Aorta (tissue), 5 donors: ENCODE measurements around the gene IGF1R. TPM values are rescaled to one million over a fixed set of nuclear protein-coding genes. Genes with fewer than 3 reads are reported as not detected.

Experiments
- ATAC-seq: fragments of 200-7000 bp; cut with Tn5 transposase; one replicate; pipeline ENCODE4 v1.9.1; 2022; ENCODE audit warnings: moderate library complexity; ENCODE audit not compliant: low FRiP score
- DNase-seq, 2 donors: peaks; one replicate each; pipeline ENCODE4 v3.0.0-alpha.2; 2020
- H3K27ac ChIP-seq, 2 donors: one replicate each; pipeline ENCODE4 v1.5.1; 2013; ENCODE audit warnings: low read length in 2 of 2, mild to moderate bottlenecking in 2 of 2, moderate library complexity in 2 of 2, control low read depth in 1 of 2, inconsistent platforms in 1 of 2, low read depth in 1 of 2
- H3K27me3 ChIP-seq, 2 donors: one replicate each; pipeline ENCODE4 v1.6.1; 2013; ENCODE audit warnings: control low read depth in 1 of 2, low read length in 1 of 2, mild to moderate bottlenecking in 1 of 2, moderate library complexity in 1 of 2; ENCODE audit not compliant: insufficient read depth in 2 of 2, control insufficient read depth in 1 of 2
- H3K36me3 ChIP-seq, 2 donors: one replicate each; pipeline ENCODE4 v1.6.1; 2013; ENCODE audit warnings: control low read depth in 1 of 2, low read length in 1 of 2, mild to moderate bottlenecking in 1 of 2; ENCODE audit not compliant: insufficient read depth in 2 of 2, control insufficient read depth in 1 of 2
- H3K4me1 ChIP-seq, 2 donors: one replicate each; pipeline ENCODE4 v1.6.1; 2013; ENCODE audit warnings: low read length in 2 of 2, control low read depth in 1 of 2, mild to moderate bottlenecking in 1 of 2, moderate library complexity in 1 of 2; ENCODE audit not compliant: insufficient read depth in 2 of 2, control insufficient read depth in 1 of 2
- H3K4me3 ChIP-seq, 2 donors: one replicate each; pipeline ENCODE4 v1.5.1; 2013; ENCODE audit warnings: low read length in 2 of 2, control low read depth in 1 of 2, mild to moderate bottlenecking in 1 of 2
- H3K9me3 ChIP-seq: one replicate; pipeline ENCODE4 v1.6.1; 2013; ENCODE audit warnings: mild to moderate bottlenecking, low read length; ENCODE audit not compliant: control insufficient read depth
- WGBS, 2 donors: extraction: QIAGEN DNeasy Blood & Tissue Kit; methylation state at CpG; one replicate each; pipeline ENCODE4 v1.1.7; 2013; 5-methylcytosine and 5-hydroxymethylcytosine counted together
- intact Hi-C, 2 donors: fragments of 100-400 bp; cut with DNase I; formaldehyde crosslinking; loops; one replicate each; pipeline versions ENCODE4 v1.14.2 to v1.15.0; 2022
- polyA plus RNA-seq, 2 donors: library from polyadenylated mRNA; stranded (reverse); fragments of 200-250 nt; gene quantifications; one replicate each; pipeline ENCODE4 v1.2.3, GENCODE V29; 2013
- total RNA-seq, 2 donors: library from RNA; stranded (reverse); fragmentation: NEBNext Ultra II Directional; extraction: Animal tissue kit (Norgen Biotek cat#: 25700); gene quantifications; one replicate each; pipeline ENCODE4 v1.2.1, GENCODE V29; 2021
- donor health status: healthy with polysubstance abuse.
- donor health status: Bipolar disorder and iron deficiency.
- donor health status: DM: no; HTN: no; CAD: no.
- donor health status: DM: no; HTN: no; CAD: no.
- donor health status: DM: yes; HTN: yes; CAD: no.

The IGF1R gene
- total and polyA plus RNA-seq, 4 donors: 7.5 to 137 (median 50.7) TPM

DNA sequence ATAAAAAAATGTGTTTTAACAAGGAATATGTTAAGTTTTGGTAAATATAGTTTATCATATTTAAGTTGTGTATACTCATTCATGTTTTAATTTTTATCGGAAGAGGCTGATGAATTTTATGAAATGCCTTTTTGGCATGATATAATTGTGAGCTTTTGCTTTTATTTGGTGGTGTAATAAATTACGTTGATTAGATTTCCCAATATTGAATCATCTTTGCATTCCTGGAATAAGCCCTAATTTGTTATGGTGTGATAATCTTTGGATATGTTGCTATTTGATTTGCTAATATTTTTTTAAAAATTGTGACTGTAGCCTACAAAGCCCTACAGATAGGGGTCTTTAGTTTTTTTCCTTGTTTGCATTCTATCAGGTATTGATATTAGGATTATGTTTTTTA is 107.4 kb downstream of the IGF1R start:
- no peak for ATAC-seq
- Histone ChIP-seq H3K27me3 (no peaks in the 10 kb centered on the region), H3K4me1 (peaks cover 4 to 6% of the 10 kb centered on the region in 2 donors), H3K36me3 (no peaks in the 10 kb centered on the region), H3K9me3 (no peaks in the 10 kb centered on the region), H3K4me3 (no peak overlapping the region), H3K27ac (no peak overlapping the region)
- WGBS, 2 donors: 83 to 84% methylated on average over 2 of the region's 2 CpGs
- no peak for DNase-seq
- intact Hi-C loops: no loop called here

DNA sequence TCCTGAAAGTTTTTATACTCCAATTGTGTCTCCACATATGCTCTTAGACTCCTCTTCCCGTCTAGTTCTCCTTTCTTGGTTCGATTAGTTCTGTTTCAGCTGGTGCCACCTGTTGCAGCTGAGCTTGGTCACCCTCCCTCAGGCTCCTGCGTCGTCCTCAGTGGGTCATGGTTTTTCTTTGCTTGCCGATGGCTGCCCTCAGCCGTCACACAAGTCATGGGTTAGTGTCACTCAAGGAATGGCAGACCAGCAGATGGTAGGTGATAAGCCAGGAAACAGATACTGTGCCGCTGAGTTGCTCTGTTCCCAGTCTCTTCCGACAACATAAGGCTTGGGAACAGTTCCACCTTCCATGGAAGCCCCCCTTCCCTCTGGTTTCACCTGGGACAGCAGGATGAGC is 109.9 kb downstream of the IGF1R start:
- ATAC-seq (no peak), DNase-seq (no peak)
- Histone ChIP-seq H3K4me3 (no peak overlapping the region), H3K36me3 (no peaks in the 10 kb centered on the region), H3K27me3 (no peaks in the 10 kb centered on the region), H3K9me3 (no peaks in the 10 kb centered on the region), H3K27ac (no peak overlapping the region), H3K4me1 (peaks cover 2 to 8% of the 10 kb centered on the region in 2 donors)
- intact Hi-C loops: no loop called here
- 86 to 87% methylated on average over 8 of the region's 8 CpGs for WGBS, 2 donors

DNA sequence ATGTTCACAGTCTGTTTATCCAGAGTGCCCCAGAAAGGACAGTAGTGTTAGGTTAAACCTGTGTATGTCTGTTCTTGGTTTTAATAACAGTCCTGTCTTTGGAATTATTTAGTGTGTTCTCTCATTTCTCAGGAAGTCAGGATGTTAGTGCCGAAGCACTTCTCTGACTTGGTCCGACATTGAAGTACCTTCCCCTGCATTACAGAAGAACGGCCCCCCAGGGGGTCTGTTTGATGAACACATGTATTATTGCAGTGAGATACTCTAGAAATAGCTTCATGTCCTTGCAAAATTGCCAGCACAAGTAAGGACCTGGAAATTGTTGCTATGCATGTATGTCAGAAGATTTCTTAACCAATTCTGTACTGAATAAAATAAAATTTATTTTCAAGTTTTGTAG is 110.9 kb downstream of the IGF1R start:
- Histone ChIP-seq H3K4me1 (peaks cover 0 to 8% of the 10 kb centered on the region in 2 donors), H3K36me3 (no peaks in the 10 kb centered on the region), H3K27me3 (no peaks in the 10 kb centered on the region), H3K4me3 (no peak overlapping the region), H3K9me3 (no peaks in the 10 kb centered on the region), H3K27ac (no peak overlapping the region)
- DNase-seq (no peak), ATAC-seq (no peak)
- 50 to 58% methylated on average over 3 of the region's 3 CpGs for WGBS, 2 donors
- intact Hi-C loops: no loop called here

- Histone ChIP-seq H3K27me3 (no peaks in the 10 kb centered on the region), H3K4me3 (no peak overlapping the region), H3K9me3 (no peaks in the 10 kb centered on the region), H3K4me1 (peaks cover 0 to 6% of the 10 kb centered on the region in 2 donors), H3K36me3 (no peaks in the 10 kb centered on the region), H3K27ac (no peak overlapping the region)
- DNase-seq: peak; percentile 67 to 79
- intact Hi-C loops: no loop called here
- WGBS, 2 donors: 7 to 11% methylated on average over 9 of the region's 9 CpGs
- ATAC-seq: no peak
These were observed 111.9 kb downstream of the IGF1R start for GRCh38 chr15:98760112-98760826.

DNA sequence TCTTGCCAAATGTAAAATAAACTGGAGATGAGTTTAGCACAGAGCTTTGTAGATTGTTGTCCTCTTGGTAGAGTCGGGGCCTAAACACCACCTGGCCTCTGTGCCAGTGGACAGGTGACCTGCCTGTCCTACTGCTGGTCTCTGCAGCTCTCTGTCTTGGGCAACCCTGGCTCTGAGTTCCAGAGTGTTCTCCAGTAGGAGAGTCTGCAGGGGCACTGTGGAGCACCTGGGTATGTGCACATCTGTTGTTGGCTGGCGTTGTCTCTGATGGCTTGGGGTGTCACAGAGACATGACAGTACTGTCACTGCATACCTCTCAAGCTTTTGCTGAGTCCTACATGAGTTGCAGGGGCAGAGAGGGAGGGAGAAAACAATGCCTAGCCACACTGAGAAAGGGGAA is 112.6 kb downstream of the IGF1R start:
- peaks cover 0 to 5% of the 10 kb centered on the region in 2 donors for H3K4me1 ChIP-seq
- intact Hi-C loops: no loop called here
- 58 to 65% methylated on average over 2 of the region's 2 CpGs for WGBS, 2 donors
- H3K27me3 ChIP-seq: no peaks in the 10 kb centered on the region
- peak overlapping the region in 1 of 2 donors; percentile 37 for H3K27ac ChIP-seq
- ATAC-seq: peak; percentile 44
- no peaks in the 10 kb centered on the region for H3K36me3 ChIP-seq
- H3K4me3 ChIP-seq: no peak overlapping the region
- DNase-seq: no peak
- no peaks in the 10 kb centered on the region for H3K9me3 ChIP-seq

- Histone ChIP-seq H3K36me3 (no peaks in the 10 kb centered on the region), H3K4me1 (peaks cover 3 to 5% of the 10 kb centered on the region in 2 donors), H3K27ac (no peak overlapping the region), H3K9me3 (no peaks in the 10 kb centered on the region), H3K4me3 (no peak overlapping the region), H3K27me3 (no peaks in the 10 kb centered on the region)
- WGBS, 2 donors: 38 to 41% methylated on average over 4 of the region's 4 CpGs
- intact Hi-C loops: no loop called here
- no peak for DNase-seq
- ATAC-seq: no peak
These were observed 114.8 kb downstream of the IGF1R start for GRCh38 chr15:98763179-98763578.

DNA sequence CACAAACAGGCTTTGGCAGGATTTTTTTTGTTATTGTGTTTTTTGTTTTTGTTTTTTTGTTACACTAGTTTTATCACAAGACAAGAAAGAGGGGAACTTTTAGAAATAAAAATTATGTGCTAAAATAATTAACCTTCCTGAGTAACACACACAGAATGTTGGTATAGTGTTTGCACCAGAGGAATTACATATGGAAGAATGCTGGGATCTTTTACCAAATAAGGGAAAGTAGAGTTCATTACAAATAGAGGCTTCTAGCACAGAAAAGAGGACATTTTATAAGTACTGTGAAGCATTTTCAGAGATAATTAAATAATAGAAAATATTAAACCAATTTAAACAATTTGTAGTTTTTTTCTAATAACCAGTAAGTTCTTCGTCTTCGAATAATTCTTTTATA is 116.0 kb downstream of the IGF1R start:
- Histone ChIP-seq H3K4me3 (no peak overlapping the region), H3K9me3 (no peaks in the 10 kb centered on the region), H3K36me3 (no peaks in the 10 kb centered on the region), H3K27me3 (no peaks in the 10 kb centered on the region), H3K4me1 (peaks cover 3 to 5% of the 10 kb centered on the region in 2 donors), H3K27ac (no peak overlapping the region)
- DNase-seq (no peak), ATAC-seq (no peak)
- WGBS, 2 donors: 5 to 15% methylated on average over 2 of the region's 2 CpGs
- intact Hi-C loops: no loop called here

DNA sequence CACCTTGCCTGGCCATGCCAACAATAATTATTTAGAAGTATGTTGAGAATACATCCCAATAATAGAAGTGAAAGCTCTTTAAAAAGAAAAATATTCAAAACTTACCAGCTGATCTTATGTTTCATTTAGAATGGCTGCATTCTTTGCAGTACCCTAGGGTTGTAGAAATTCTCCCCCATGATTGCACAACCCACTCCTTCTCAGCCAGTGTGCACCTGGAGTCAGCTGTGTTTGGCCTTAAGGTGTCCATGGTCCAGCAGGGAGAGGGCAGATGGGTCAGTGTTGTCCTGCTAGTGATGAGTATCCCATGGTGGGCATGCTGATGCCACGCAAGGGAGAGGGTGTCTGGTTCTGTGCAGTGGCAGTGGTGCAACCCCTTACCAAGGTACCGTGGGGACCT is 117.3 kb downstream of the IGF1R start:
- Histone ChIP-seq H3K27ac (no peak overlapping the region), H3K36me3 (no peaks in the 10 kb centered on the region), H3K4me3 (no peak overlapping the region), H3K9me3 (no peaks in the 10 kb centered on the region), H3K27me3 (no peaks in the 10 kb centered on the region), H3K4me1 (peaks cover 2 to 3% of the 10 kb centered on the region in 2 donors)
- intact Hi-C loops: no loop called here
- 95 to 100% methylated on average over 2 of the region's 2 CpGs for WGBS, 2 donors
- peak; percentile 13 for ATAC-seq
- no peak for DNase-seq

- WGBS, 2 donors: 69% methylated on average over 4 of the region's 4 CpGs
- ATAC-seq (no peak), DNase-seq (no peak)
- intact Hi-C loops: no loop called here
- Histone ChIP-seq H3K4me1 (peaks cover 0 to 6% of the 10 kb centered on the region in 2 donors), H3K9me3 (no peaks in the 10 kb centered on the region), H3K27ac (no peak overlapping the region), H3K4me3 (no peak overlapping the region), H3K36me3 (no peaks in the 10 kb centered on the region), H3K27me3 (no peaks in the 10 kb centered on the region)
These were observed 119.4 kb downstream of the IGF1R start for GRCh38 chr15:98767692-98768091.
